GM21619 (cell line): ENCODE measurements around the gene HPCAL4.

Experiments used
- ATAC-seq: cut with Tn5 transposase; IDR thresholded peaks from one replicate; pipeline ENCODE4 v1.9.1; 2021; ENCODE audit not compliant: unreplicated experiment

Gene HPCAL4

GRCh38 chr1:39652554-39652953, 38.7 kb downstream of the HPCAL4 start:
- ATAC-seq: no peak

DNA sequence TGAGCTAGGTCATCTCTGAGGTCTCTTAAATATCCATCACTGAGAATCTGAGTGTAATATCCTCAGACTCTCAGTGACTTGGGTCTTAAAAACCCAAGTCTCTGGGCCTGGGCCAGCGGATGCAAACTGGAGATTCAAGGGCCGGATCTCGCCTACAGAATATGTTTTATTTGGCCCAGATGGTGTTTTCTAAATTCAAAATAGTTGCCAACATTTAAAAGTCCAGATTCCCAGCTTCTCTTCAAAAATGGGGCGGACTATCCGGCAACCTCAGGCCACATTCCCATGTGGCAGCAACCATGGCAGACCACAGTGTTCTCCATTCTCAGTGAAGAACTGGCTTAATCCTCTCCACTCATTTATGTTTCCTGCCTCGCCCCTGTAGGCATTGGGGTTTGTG, 39.1 kb downstream of the HPCAL4 start:
- ATAC-seq: no peak

- no peak for ATAC-seq
These were observed 40.8 kb downstream of the HPCAL4 start for GRCh38 chr1:39650431-39650830.

- ATAC-seq: no peak
These were observed 41.5 kb downstream of the HPCAL4 start for GRCh38 chr1:39649636-39650185.

GRCh38 chr1:39648496-39648895, 42.7 kb downstream of the HPCAL4 start:
- ATAC-seq: no peak

GRCh38 chr1:39647247-39647646, 44.0 kb downstream of the HPCAL4 start:
- ATAC-seq: no peak

DNA sequence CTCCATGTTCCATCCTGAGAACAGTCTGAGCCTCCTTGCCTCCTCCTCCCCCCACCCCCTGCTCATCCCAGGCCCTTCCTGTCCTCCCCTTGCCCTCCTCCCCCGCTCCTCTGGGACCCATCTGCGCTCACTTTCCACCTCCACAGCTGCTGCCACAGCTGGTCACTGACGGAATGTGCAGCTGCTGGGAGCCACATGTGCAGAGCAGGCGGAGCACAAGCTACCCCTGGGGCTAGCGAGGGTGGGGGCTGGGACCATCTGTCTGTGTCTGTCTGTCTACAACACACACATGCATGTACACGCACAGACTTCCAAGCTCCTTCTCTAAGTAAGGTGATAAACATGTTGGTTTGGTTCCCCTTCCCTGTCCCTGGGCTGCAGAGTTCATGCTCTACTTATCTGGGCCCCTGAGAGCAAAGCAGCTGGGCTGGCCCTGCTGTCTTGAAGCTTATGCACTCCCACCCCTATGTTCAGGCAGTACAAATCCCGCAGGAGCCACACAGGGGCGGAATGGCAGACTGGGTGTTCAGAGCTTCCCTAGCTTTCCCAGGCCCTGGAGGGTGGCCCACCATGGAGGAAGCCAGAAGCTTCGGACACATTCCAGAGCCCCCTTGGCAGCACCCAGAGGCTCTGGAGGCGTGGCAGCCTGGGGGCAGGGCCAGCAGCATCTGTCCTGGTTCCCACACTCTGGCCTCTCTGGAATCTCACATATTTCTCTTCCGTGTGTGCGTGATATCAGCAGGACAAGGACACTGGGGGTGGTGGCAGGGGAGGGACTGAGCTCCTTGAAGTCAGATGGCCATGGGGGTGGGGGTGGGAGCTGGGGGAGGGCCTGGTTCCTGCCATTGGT, 44.8 kb downstream of the HPCAL4 start:
- no peak for ATAC-seq

DNA sequence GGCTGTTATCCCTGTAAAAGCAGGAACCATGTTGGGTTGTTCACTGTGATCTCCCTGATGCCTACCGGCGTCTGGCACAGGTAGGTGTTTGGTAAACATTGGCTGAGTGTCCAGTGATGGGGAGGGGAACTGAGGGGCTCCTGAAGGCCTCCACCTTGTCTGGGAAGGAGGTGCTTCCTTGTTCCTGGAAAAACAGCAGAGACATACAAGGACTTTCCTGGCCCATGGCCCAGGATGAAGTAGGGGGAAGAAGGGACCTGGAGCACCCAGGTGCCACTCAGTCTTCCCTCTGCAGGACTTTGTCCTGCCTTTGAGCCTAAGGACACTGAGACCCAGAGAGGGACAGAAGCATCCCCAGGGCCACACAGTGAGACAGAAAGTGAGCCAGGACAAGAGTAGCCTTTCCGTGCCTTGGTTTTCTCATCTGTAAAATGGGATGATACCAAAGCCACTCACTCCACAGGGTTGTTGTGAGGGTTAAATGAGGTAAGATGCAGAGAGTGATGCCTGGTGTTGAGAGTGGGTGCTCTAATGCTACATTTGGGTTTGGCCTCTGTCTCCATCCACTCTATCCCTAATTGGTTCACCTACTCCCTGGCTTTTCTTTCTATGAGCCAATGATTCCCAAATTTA, 45.7 kb downstream of the HPCAL4 start:
- ATAC-seq: no peak

- ATAC-seq: no peak
These were observed 47.5 kb downstream of the HPCAL4 start for GRCh38 chr1:39643705-39644104.

DNA sequence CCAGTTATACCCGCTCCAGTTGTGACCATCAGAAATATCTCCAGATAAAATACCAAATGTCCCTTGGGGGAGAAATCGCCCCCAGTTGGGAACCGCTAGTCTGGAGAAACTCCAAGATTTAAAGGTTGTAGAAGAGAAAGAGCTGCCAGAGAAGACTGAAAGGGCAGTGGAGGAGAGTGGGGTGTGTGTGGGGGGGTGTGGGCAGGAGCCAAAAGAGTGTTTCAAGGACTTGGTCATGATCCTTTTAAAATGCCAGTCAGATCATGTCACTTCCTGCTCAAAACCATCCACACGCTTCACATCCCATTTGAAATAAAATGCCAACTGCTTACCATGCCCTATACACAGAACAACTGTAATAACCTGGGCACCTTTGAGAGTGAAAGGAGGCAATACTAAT, 48.4 kb downstream of the HPCAL4 start:
- no peak for ATAC-seq

- no peak for ATAC-seq
These were observed 50.4 kb downstream of the HPCAL4 start for GRCh38 chr1:39640861-39641260.

GRCh38 chr1:39639305-39640130, 51.7 kb downstream of the HPCAL4 start, which contains the start of gene HEYL:
Gene HEYL, minus strand, starts transcription at chr1:39639643. Its CDS starts 18 bp downstream, at chr1:39639625.
- no peak for ATAC-seq

DNA sequence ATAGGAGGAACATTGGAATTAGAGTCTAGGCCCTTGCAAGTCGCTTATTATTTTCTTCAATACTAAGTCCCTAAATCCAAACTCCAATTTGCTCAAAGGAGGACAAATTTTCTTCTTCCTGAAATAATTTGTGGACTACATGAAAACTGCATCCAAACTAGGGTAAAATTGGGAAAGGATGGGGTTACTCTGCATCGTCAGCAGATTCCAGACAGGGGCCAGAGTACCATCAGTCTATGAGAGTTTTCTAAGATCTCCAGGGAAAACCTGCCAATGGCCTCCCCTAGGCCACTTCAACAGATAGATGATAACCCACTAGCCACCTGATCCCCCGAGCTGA, 52.3 kb downstream of the HPCAL4 start:
- no peak for ATAC-seq

GRCh38 chr1:39637361-39637760, 53.9 kb downstream of the HPCAL4 start:
- no peak for ATAC-seq

- no peak for ATAC-seq
These were observed 55.4 kb downstream of the HPCAL4 start for GRCh38 chr1:39635871-39636210.

GRCh38 chr1:39635205-39635870, 55.9 kb downstream of the HPCAL4 start:
- no peak for ATAC-seq

- ATAC-seq: no peak
These were observed 57.8 kb downstream of the HPCAL4 start for GRCh38 chr1:39633422-39633821.

GRCh38 chr1:39632682-39633417, 58.4 kb downstream of the HPCAL4 start:
- ATAC-seq: no peak

GRCh38 chr1:39632323-39632681, 58.9 kb downstream of the HPCAL4 start:
- ATAC-seq: no peak
